ENCODE results near the gene MS4A6A. TPM values are rescaled to one million over a fixed set of nuclear protein-coding genes. Genes with fewer than 3 reads are reported as not detected.

Gene MS4A6A
- total RNA-seq, 1 donor from 2014 or later = not detected

GRCh38 chr11:60197442-60197841 lies 14.6 kb upstream of the MS4A6A start:
- Mint-ChIP-seq H3K9me3 (ENCODE audit: unreplicated experiment) (peaks cover 3% of the 10 kb centered on the region), H3K27me3 (ENCODE audit: low read depth, unreplicated experiment) (no peaks in the 10 kb centered on the region), H3K4me1 (ENCODE audit: low read depth, unreplicated experiment) (peaks cover 10% of the 10 kb centered on the region), H3K4me3 (ENCODE audit: unreplicated experiment) (no peak overlapping the region), H3K27ac (ENCODE audit: unreplicated experiment) (no peak overlapping the region), H3K36me3 (ENCODE audit: low read depth, unreplicated experiment) (no peaks in the 10 kb centered on the region)
- H3K27me3 ChIP-seq (ENCODE audit: insufficient read depth, low read length) = no peaks in the 10 kb centered on the region
- H3K79me2 ChIP-seq (ENCODE audit: insufficient read depth, low read length) = no peaks in the 10 kb centered on the region
- no peak for DNase-seq (ENCODE audit: low read depth)
- TF ChIP-seq, protein P1, sequence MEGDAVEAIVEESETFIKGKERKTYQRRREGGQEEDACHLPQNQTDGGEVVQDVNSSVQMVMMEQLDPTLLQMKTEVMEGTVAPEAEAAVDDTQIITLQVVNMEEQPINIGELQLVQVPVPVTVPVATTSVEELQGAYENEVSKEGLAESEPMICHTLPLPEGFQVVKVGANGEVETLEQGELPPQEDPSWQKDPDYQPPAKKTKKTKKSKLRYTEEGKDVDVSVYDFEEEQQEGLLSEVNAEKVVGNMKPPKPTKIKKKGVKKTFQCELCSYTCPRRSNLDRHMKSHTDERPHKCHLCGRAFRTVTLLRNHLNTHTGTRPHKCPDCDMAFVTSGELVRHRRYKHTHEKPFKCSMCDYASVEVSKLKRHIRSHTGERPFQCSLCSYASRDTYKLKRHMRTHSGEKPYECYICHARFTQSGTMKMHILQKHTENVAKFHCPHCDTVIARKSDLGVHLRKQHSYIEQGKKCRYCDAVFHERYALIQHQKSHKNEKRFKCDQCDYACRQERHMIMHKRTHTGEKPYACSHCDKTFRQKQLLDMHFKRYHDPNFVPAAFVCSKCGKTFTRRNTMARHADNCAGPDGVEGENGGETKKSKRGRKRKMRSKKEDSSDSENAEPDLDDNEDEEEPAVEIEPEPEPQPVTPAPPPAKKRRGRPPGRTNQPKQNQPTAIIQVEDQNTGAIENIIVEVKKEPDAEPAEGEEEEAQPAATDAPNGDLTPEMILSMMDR (IDR thresholded peaks at IDR 0.05; ENCODE audit: insufficient read depth, low read depth, low read length) = no peak
- no peak for TF ChIP-seq EZH2 (IDR thresholded peaks at IDR 0.05; ENCODE audit: insufficient read depth, low read length)
- no peak for FAIRE-seq
- H3K4me1 ChIP-seq (ENCODE audit: insufficient read depth, low read length) = no peaks in the 10 kb centered on the region
- H3K27ac ChIP-seq (ENCODE audit: low read depth, low read length) = no peak overlapping the region
- H3K4me3 ChIP-seq (ENCODE audit: insufficient read depth, low read depth, low read length) = no peak overlapping the region
- no peak overlapping the region for H3K4me2 ChIP-seq (ENCODE audit: low read length)
- no peaks in the 10 kb centered on the region for H3K9me3 ChIP-seq (ENCODE audit: insufficient read depth, low read depth, low read length)
- H3K36me3 ChIP-seq (ENCODE audit: insufficient read depth, low read length) = no peaks in the 10 kb centered on the region
- no peak overlapping the region for H3K9ac ChIP-seq (ENCODE audit: low read length)
- no peaks in the 10 kb centered on the region for H4K20me1 ChIP-seq (ENCODE audit: insufficient read depth, low read length)
- no peak overlapping the region for H2AFZ ChIP-seq (ENCODE audit: low read depth, low read length)

- no peak for TF ChIP-seq EZH2 (IDR thresholded peaks at IDR 0.05; ENCODE audit: insufficient read depth, low read length)
- TF ChIP-seq, protein P1 (IDR thresholded peaks at IDR 0.05; ENCODE audit: insufficient read depth, low read depth, low read length) = no peak
- Mint-ChIP-seq H3K4me1 (ENCODE audit: low read depth, unreplicated experiment) (peaks cover 10% of the 10 kb centered on the region), H3K4me3 (ENCODE audit: unreplicated experiment) (no peak overlapping the region), H3K36me3 (ENCODE audit: low read depth, unreplicated experiment) (no peaks in the 10 kb centered on the region), H3K27me3 (ENCODE audit: low read depth, unreplicated experiment) (no peaks in the 10 kb centered on the region), H3K27ac (ENCODE audit: unreplicated experiment) (peak overlapping the region; percentile 83), H3K9me3 (ENCODE audit: unreplicated experiment) (peaks cover 4% of the 10 kb centered on the region)
- Histone ChIP-seq H3K36me3 (ENCODE audit: insufficient read depth, low read length) (no peaks in the 10 kb centered on the region), H3K9ac (ENCODE audit: low read length) (no peak overlapping the region), H3K27me3 (ENCODE audit: insufficient read depth, low read length) (no peaks in the 10 kb centered on the region), H2AFZ (ENCODE audit: low read depth, low read length) (no peak overlapping the region), H3K4me2 (ENCODE audit: low read length) (no peak overlapping the region), H3K4me3 (ENCODE audit: insufficient read depth, low read depth, low read length) (no peak overlapping the region), H4K20me1 (ENCODE audit: insufficient read depth, low read length) (no peaks in the 10 kb centered on the region), H3K27ac (ENCODE audit: low read depth, low read length) (no peak overlapping the region), H3K9me3 (ENCODE audit: insufficient read depth, low read depth, low read length) (no peaks in the 10 kb centered on the region), H3K4me1 (ENCODE audit: insufficient read depth, low read length) (no peaks in the 10 kb centered on the region), H3K79me2 (ENCODE audit: insufficient read depth, low read length) (no peaks in the 10 kb centered on the region)
- DNase-seq (ENCODE audit: low read depth) (no peak), FAIRE-seq (no peak)
Measured at GRCh38 chr11:60195923-60196368, 13.1 kb upstream of the MS4A6A start.

- no peak overlapping the region for H3K27ac ChIP-seq (ENCODE audit: low read depth, low read length)
- no peak overlapping the region for H2AFZ ChIP-seq (ENCODE audit: low read depth, low read length)
- H3K9me3 ChIP-seq (ENCODE audit: insufficient read depth, low read depth, low read length) = no peaks in the 10 kb centered on the region
- TF ChIP-seq, protein P1 (IDR thresholded peaks at IDR 0.05; ENCODE audit: insufficient read depth, low read depth, low read length) = no peak
- TF ChIP-seq EZH2 (IDR thresholded peaks at IDR 0.05; ENCODE audit: insufficient read depth, low read length) = no peak
- no peaks in the 10 kb centered on the region for H3K36me3 ChIP-seq (ENCODE audit: insufficient read depth, low read length)
- Mint-ChIP-seq H3K27me3 (ENCODE audit: low read depth, unreplicated experiment) (no peaks in the 10 kb centered on the region), H3K4me1 (ENCODE audit: low read depth, unreplicated experiment) (peaks cover 10% of the 10 kb centered on the region), H3K27ac (ENCODE audit: unreplicated experiment) (no peak overlapping the region), H3K4me3 (ENCODE audit: unreplicated experiment) (no peak overlapping the region), H3K9me3 (ENCODE audit: unreplicated experiment) (peaks cover 4% of the 10 kb centered on the region), H3K36me3 (ENCODE audit: low read depth, unreplicated experiment) (no peaks in the 10 kb centered on the region)
- no peak overlapping the region for H3K4me3 ChIP-seq (ENCODE audit: insufficient read depth, low read depth, low read length)
- no peaks in the 10 kb centered on the region for H3K27me3 ChIP-seq (ENCODE audit: insufficient read depth, low read length)
- DNase-seq (ENCODE audit: low read depth) (no peak), FAIRE-seq (no peak)
- no peak overlapping the region for H3K9ac ChIP-seq (ENCODE audit: low read length)
- H4K20me1 ChIP-seq (ENCODE audit: insufficient read depth, low read length) = no peaks in the 10 kb centered on the region
- no peaks in the 10 kb centered on the region for H3K79me2 ChIP-seq (ENCODE audit: insufficient read depth, low read length)
- no peak overlapping the region for H3K4me2 ChIP-seq (ENCODE audit: low read length)
- H3K4me1 ChIP-seq (ENCODE audit: insufficient read depth, low read length) = no peaks in the 10 kb centered on the region
Measured at GRCh38 chr11:60194511-60194910, 11.6 kb upstream of the MS4A6A start.

Measured in astrocyte (in vitro differentiated cells and primary cell).